Endothelial cell (in vitro differentiated cells): Measurements from ENCODE around the gene SMIM20. TPM values are rescaled to one million over a fixed set of nuclear protein-coding genes. Genes with fewer than 3 reads are reported as not detected.

ENCODE experiments used
- DNase-seq: peaks from one replicate; pipeline ENCODE4 v3.0.0; 2021; ENCODE audit warnings: low spot score
- H3K27ac Mint-ChIP-seq: one replicate; pipeline ENCODE4 v1.8.0; 2021; ENCODE audit warnings: mixed read lengths, inconsistent platforms; ENCODE audit not compliant: unreplicated experiment
- H3K27me3 Mint-ChIP-seq: one replicate; pipeline ENCODE4 v1.8.0; 2021; ENCODE audit warnings: mild to moderate bottlenecking, moderate library complexity, mixed read lengths, inconsistent platforms; ENCODE audit not compliant: unreplicated experiment
- H3K36me3 Mint-ChIP-seq: one replicate; pipeline ENCODE4 v1.8.0; 2021; ENCODE audit warnings: mild to moderate bottlenecking, low read depth, mixed read lengths, inconsistent platforms; ENCODE audit not compliant: unreplicated experiment
- H3K4me1 Mint-ChIP-seq: one replicate; pipeline ENCODE4 v1.8.0; 2021; ENCODE audit warnings: mild to moderate bottlenecking, mixed read lengths, inconsistent platforms; ENCODE audit not compliant: unreplicated experiment
- H3K4me3 Mint-ChIP-seq: one replicate; pipeline ENCODE4 v1.8.0; 2021; ENCODE audit warnings: mild to moderate bottlenecking, mixed read lengths, inconsistent platforms; ENCODE audit not compliant: unreplicated experiment
- H3K9me3 Mint-ChIP-seq: one replicate; pipeline ENCODE4 v1.8.0; 2021; ENCODE audit warnings: mixed read lengths, inconsistent platforms; ENCODE audit not compliant: unreplicated experiment
- total RNA-seq: library from RNA; stranded (reverse); fragmentation: NEBNext Ultra II Directional; extraction: Animal tissue kit (Norgen Biotek cat#: 25700); gene quantifications from one replicate; pipeline ENCODE4 v1.2.1, GENCODE V29; 2021; ENCODE audit not compliant: unreplicated experiment
- TF ChIP-seq, protein P1 (sequence below): fragments of 200-600 bp; sonication (generic); IDR thresholded peaks from one replicate; pipeline ENCODE4 v1.5.0; 2021; ENCODE audit warnings: antibody characterized with exemption; ENCODE audit not compliant: unreplicated experiment

SMIM20 gene
- total RNA-seq, 1 donor from 2014 or later, result 22.5 TPM

GRCh38 chr4:25890571-25891485, 23.2 kb upstream of the SMIM20 start:
- no peak for DNase-seq
- no peak overlapping the region for H3K27ac Mint-ChIP-seq

DNA sequence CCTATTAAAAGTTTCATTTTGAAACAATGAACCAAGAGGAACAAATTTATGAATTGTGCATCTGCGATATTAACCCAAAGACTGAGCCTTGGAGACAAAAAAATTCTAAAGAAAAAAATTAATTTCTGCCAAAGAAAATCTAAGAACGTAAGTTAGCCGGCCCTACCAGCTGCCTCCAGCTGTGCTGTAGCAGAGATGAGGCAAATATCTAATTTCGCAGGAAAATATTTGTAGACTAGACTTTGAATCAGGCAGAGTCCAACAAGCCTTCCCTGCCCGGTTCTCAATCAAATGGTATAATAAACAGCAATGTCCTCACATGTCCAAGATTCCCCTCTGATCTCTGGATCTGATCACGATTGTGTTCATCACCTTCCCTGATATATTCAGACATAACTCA, 21.2 kb upstream of the SMIM20 start:
- no peaks in the 10 kb centered on the region for H3K36me3 Mint-ChIP-seq
- H3K27ac Mint-ChIP-seq, result no peak overlapping the region
- DNase-seq, result no peak
- TF ChIP-seq, protein P1, sequence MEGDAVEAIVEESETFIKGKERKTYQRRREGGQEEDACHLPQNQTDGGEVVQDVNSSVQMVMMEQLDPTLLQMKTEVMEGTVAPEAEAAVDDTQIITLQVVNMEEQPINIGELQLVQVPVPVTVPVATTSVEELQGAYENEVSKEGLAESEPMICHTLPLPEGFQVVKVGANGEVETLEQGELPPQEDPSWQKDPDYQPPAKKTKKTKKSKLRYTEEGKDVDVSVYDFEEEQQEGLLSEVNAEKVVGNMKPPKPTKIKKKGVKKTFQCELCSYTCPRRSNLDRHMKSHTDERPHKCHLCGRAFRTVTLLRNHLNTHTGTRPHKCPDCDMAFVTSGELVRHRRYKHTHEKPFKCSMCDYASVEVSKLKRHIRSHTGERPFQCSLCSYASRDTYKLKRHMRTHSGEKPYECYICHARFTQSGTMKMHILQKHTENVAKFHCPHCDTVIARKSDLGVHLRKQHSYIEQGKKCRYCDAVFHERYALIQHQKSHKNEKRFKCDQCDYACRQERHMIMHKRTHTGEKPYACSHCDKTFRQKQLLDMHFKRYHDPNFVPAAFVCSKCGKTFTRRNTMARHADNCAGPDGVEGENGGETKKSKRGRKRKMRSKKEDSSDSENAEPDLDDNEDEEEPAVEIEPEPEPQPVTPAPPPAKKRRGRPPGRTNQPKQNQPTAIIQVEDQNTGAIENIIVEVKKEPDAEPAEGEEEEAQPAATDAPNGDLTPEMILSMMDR, result no peak
- peaks cover 4% of the 10 kb centered on the region for H3K27me3 Mint-ChIP-seq
- no peak overlapping the region for H3K4me3 Mint-ChIP-seq
- no peaks in the 10 kb centered on the region for H3K9me3 Mint-ChIP-seq
- peaks cover 12% of the 10 kb centered on the region for H3K4me1 Mint-ChIP-seq

More at GRCh38 chr4:25890571-25891485, 23.2 kb upstream of the SMIM20 start:
- Mint-ChIP-seq H3K4me3 (no peak overlapping the region), H3K27me3 (peaks cover 2% of the 10 kb centered on the region), H3K4me1 (peaks cover 18% of the 10 kb centered on the region), H3K36me3 (no peaks in the 10 kb centered on the region), H3K9me3 (no peaks in the 10 kb centered on the region)
- TF ChIP-seq, protein P1, result no peak

DNA sequence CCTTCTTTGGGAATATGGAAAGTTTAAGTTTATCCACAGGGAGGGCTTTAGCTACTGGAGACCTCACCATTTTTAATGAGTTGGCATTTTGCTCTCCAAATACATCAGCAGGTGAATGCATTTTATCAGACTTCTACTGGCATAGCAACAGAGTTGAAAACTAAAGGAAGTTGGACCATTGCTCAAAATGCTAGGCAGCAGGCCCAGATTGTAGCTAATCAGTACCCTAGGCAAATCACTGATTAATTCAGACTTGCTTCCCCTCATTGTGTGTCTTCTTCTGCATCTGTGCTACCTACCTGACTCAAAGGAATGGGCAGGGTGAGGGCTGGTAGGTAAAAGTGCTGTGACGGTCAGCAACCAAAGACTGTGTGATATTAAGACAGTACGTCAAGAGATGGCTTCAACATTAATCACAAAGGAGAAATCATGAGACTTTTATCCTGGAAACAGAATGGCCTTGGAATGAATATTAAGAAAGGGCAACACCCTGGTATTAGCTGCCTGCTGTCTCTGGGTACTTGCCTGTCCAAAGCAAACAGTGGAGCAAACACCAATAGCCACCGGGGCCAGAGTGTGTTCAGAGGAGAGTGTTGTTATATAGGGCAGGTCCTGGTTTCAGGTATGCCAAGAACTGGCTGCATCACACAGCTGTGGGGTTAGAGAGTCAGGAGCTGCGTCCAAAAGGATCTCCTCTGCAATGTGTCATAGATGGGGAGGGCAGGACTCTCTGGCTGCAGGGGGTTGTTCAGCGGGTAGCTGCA, 17.1 kb upstream of the SMIM20 start:
- TF ChIP-seq, protein P1, result no peak
- H3K4me3 Mint-ChIP-seq, result no peak overlapping the region
- H3K27me3 Mint-ChIP-seq, result peaks cover 4% of the 10 kb centered on the region
- H3K9me3 Mint-ChIP-seq, result no peaks in the 10 kb centered on the region
- no peaks in the 10 kb centered on the region for H3K36me3 Mint-ChIP-seq
- no peak for DNase-seq
- peaks cover 4% of the 10 kb centered on the region for H3K4me1 Mint-ChIP-seq
- no peak overlapping the region for H3K27ac Mint-ChIP-seq

DNA sequence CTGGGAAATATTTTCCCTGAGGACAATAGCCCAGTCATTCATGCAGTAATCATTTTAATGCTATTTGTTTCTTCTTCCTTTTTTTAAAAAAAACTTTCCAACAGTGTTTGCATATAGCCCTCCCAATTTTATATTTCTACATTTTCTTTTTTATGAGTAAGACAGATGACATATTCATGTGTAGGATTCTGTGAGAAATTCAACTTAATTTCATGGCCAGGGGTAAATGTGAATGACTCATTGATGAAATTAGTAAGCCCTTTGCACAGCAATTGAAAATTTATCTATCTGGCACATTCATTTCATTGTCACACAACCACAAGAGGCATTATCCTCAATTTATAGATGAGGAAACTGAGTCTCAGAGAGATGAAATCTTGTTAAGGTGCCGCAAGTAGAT, 13.7 kb upstream of the SMIM20 start:
- Mint-ChIP-seq H3K36me3 (no peaks in the 10 kb centered on the region), H3K27ac (no peak overlapping the region), H3K9me3 (no peaks in the 10 kb centered on the region), H3K4me3 (no peak overlapping the region), H3K4me1 (peaks cover 7% of the 10 kb centered on the region), H3K27me3 (peaks cover 4% of the 10 kb centered on the region)
- DNase-seq, result no peak
- TF ChIP-seq, protein P1, result no peak
